ENCODE measurements around the gene UGT1A3.
"Not testable (repeated sequence)": the region's sequence is repeated elsewhere in the genome, so short reads cannot be mapped to it uniquely, and the experiment has no call there.

UGT1A3 gene

DNA sequence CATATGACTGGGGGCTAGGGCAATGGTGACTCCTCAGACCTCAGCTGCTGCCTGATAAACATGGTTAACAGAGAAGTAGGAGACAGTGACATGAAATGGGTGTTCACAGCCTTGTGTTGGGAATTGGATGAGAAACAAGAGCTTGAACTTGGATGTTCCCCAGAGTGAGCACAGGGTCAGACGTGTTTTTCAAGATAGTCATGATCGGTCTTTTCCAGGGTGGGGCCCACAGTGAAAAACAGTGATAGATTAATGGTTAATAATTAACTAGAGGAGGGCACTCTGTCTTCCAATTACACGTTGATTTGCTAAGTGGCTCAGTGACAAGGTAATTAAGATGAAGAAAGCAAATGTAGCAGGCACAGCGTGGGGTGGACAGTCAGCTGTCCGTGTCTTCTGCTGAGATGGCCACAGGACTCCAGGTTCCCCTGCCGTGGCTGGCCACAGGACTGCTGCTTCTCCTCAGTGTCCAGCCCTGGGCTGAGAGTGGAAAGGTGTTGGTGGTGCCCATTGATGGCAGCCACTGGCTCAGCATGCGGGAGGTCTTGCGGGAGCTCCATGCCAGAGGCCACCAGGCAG, at the start of gene UGT1A3:
Gene UGT1A3, plus strand, starts transcription at position 320 of the 579 bp plus-strand sequence. Its CDS starts 85 bp downstream, at position 405.
- peak; percentile 26 for DNase-seq (ENCODE audit: low spot score)

- no peak for DNase-seq (ENCODE audit: low spot score)
Observed at GRCh38 chr2:233679196-233679595, 49.6 kb upstream of the UGT1A3 start.

DNA sequence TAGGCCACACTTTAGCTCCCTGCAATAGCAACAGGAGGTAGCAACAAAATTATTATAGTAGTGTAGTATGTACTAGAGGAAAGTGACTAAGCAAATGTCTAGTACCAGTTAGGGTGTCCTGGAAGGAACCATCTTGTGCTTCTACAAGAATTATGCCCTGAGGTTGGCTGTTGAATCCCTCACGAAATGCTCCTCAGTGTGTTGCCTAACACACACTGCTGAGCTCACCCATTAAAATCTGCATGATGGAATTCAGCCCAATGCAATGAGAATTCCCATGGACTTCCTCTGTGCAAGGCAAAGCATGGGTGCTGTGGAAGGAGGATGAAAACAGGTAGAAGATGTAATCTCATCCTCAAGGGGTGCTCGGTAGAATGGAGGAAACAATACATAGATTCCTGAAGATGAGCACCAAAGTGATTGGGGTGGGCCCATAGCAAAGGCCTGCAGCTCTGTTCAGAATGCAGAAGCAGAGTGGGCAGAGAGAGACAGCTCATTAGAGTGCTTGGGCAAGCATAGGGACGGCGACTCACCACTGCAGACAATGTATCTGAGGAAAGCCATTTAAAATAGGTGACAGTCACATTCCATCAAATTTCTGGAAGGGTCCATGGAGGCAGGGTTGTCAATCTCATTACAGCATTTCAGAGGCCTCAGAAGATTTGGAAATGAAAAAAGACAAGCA, 48.3 kb upstream of the UGT1A3 start:
- no peak for DNase-seq (ENCODE audit: low spot score)

GRCh38 chr2:233681521-233682099, 47.2 kb upstream of the UGT1A3 start, which contains the start of gene UGT1A7:
Gene UGT1A7, plus strand, starts transcription at chr2:233681901. Its CDS starts 37 bp downstream, at chr2:233681938.
- no peak for DNase-seq (ENCODE audit: low spot score)

- DNase-seq (ENCODE audit: low spot score): no peak
Observed at GRCh38 chr2:233684640-233685039, 44.2 kb upstream of the UGT1A3 start.

- no peak for DNase-seq (ENCODE audit: low spot score)
Observed at GRCh38 chr2:233686928-233687327, 41.9 kb upstream of the UGT1A3 start.

DNA sequence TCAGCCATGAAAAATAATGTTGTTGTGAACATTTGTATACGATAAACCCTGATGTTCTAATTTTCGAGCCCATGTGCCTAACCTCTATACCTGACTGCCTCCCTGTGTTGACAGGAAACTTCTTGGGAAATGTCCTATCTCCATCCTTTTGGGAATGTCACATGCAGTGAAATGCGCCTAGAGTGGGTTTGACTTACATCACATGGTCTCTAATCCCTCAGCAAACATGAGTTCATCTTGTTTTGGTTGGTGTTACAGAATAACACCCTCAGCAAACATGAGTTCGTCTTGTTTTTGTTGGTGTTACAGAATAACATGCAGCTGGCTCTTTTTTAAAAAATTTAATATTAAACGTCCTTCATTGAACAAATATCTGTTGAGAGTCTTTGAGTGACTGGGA, 40.5 kb upstream of the UGT1A3 start:
- no peak for DNase-seq (ENCODE audit: low spot score)

DNA sequence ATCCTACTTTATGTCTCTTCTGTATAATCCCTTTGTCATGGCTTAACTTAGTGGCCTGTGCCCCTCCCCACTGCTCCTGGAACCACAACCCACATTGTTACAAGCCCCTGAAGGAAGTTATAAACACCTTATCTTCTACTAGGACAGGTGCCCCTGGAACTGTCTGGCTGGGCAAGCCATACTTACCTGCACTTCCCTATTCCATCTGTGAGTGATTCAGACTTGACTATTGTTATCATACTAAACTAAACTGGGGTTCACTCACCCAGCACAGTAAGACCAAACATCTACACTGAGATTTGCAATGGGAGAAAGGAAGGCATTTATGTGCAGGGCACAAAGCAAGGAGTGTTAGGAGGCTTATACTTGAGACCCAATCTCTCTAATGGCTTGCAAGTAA, 39.8 kb upstream of the UGT1A3 start:
- no peak for DNase-seq (ENCODE audit: low spot score)

DNA sequence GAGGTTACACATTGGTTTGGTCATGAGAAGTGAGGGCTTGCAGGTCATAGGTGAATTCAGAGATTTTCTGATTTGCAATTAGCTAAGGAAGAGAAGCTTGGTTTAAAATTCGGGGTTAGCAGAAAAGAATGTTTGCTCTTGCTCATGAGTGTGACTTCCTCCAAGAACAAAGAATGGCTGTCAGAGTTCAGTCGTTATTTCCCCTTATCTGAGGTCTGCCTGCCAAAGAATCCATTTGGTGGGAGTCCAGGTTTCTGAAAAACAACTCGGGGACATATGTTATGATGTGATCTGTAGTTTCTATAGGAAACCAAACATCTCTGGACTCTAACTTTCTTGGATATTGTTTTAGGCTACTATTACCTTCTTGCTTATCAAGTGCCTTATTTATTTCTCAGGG, 39.3 kb upstream of the UGT1A3 start:
- no peak for DNase-seq (ENCODE audit: low spot score)

DNA sequence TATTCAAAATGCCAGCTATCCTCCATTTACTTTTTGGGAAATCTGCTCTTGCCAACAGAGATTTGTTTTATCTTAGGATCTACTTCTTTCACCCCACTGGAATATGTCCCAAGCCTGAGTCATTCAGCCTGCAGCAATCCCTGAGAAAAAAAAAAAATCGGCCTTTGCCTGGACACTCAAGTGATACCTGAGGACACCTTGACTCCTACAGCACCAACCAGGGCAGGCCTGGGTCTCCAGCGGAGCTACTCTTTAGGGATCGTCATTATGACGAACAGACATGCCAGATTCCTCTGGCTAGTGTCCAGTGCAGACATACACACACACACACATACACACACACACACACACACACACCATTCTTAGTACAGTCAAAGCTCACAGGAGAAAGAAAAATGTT, 38.4 kb upstream of the UGT1A3 start:
- no peak for DNase-seq (ENCODE audit: low spot score)

DNA sequence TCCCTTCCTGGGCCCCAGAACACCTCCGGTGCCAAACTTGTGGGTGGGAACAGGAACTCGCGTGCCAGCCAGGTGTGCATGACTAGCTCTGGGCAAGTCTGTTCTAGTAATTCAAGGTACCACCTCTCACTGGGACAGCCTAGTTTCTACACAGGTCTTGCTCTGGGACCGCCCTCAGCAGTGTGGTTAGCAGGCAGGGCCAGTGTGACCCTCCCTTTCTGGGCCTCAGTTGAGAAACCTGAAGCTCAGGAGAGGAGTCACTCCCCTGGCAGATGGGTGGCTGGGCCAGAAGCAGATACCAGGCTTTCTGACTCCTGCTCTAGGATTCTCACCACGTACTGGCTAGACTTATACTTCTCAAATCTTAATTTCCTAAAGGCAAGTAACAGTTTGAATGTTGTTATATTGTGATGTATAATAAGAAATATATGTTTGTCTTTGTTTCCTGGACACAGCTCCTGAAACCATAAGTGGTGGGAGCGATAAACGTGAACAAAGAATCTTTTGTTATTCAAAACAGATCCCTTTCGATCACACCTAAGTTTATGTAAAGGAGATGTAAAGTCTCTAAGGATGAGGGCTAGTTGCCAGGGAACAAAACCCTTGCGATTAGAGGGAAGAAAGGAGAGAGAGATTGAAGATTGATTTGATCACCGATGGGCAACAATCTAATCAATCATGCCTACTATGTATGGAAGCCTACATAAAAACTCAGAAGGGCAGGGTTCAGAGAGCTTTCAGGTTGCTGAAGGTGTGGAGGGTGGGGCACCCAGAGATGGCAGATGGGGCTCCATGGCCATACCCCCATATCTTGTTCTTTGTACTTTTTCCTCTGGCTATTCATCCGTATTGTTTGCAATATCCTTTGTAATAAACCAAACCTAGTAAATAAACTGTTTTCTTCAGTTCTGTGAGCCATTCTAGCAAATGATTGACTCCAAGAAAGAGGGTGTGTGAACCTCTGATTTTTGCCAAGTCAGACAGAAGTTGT, 37.1 kb upstream of the UGT1A3 start:
- no peak for DNase-seq (ENCODE audit: low spot score)

- DNase-seq (ENCODE audit: low spot score): no peak
Observed at GRCh38 chr2:233692648-233693047, 36.2 kb upstream of the UGT1A3 start, which contains the start of gene UGT1A6. Gene UGT1A6, plus strand, starts transcription at chr2:233692890. Its CDS starts 115 bp downstream, at chr2:233693005.

GRCh38 chr2:233693963-233694362, 34.9 kb upstream of the UGT1A3 start:
- DNase-seq (ENCODE audit: low spot score): no peak

- no peak for DNase-seq (ENCODE audit: low spot score)
Observed at GRCh38 chr2:233698740-233699139, 30.1 kb upstream of the UGT1A3 start.

DNA sequence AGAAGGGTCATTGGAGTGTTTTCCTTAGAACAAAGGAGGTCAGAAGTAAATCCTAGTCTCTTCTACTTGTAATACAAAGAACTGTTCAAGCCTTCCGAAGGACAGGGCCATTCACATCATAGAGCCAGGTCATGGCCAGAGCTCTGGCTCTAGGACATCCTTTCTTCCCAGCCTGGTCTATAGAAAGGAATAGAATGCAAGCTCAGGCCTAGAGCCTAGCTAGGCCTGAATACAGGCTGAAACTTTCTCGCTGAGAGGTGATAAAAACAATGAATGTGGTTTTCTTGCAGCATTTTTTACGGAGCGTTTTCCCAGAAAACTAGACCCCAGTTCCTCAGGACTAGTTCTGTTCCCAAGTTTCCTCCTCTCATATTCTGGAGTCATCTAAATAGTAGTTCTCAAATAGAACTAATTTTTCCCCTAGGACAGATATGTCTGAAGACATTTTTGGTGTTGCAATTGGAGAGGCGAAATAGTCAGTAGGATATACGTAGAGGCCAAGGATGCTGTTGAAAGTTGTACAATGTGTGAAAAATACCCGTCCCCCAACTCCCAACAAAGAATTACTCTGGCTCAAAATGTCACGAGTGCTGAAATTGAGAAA, 29.3 kb upstream of the UGT1A3 start:
- no peak for DNase-seq (ENCODE audit: low spot score)

GRCh38 chr2:233700028-233700635, 28.7 kb upstream of the UGT1A3 start:
- DNase-seq (ENCODE audit: low spot score): peak; percentile 20

GRCh38 chr2:233700842-233701241, 28.0 kb upstream of the UGT1A3 start:
- DNase-seq (ENCODE audit: low spot score): not testable (repeated sequence)

- no peak for DNase-seq (ENCODE audit: low spot score)
Observed at GRCh38 chr2:233702238-233702637, 26.6 kb upstream of the UGT1A3 start.

DNA sequence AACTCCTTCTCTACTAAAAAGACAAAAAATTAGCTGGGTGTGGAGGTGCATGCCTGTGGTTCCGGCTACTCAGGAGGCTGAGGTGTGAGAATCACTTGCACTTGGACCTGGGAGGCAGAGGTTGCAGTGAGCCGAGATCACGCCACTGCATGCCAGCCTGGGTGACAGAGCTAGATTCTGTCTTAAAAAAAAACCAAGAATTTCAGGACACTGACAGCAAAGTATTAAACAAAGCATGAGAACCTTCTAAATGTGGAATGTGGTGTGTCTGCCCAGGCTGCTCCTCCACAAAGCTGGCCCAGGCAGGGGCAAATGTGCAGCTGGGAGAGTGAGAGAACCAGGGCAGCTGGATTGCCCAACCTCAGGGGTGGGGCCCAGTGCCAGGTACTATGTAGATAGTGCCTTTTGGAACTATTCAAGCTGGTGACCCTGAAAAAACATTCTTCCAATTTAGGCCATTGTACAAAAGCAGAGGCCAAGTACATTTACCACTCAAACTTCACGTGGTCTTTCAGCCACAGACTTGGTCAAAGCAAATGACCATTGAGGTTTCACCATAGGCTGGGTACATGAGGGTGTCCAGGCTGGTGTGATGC, 22.8 kb upstream of the UGT1A3 start:
- DNase-seq (ENCODE audit: low spot score): no peak

DNA sequence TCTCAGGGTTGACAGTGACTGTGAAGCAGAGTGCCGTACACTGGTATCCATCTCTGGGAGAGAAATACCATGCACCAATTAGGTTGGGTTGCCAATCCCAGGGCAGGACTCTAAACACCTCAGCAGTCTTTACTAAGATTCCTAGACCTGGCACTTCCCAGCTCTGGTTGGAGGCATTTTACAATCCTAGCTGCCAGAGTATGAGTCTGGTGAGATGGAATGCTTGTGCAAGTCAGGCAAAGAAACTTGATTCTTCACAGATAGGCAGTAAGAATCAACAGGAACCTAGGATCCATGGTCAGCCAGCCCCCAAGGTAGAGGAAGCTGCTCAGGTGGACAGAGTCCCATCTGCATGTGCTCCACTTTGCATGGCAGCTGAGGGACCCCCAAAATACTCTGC, 22.1 kb upstream of the UGT1A3 start:
- DNase-seq (ENCODE audit: low spot score): no peak

Data from HuH-7 (cell line).